Fibroblast of lung (primary cell): ENCODE results near the gene DNMT1. TPM values are rescaled to one million over a fixed set of nuclear protein-coding genes. Genes with fewer than 3 reads are reported as not detected.
A peak's percentile ranks its signal among the peaks of the same experiment; 100 is the strongest.
"Not testable (repeated sequence)": the region's sequence is repeated elsewhere in the genome, so short reads cannot be mapped to it uniquely, and the experiment has no call there.

Experiments used
- DNase-seq, 2 donors: peaks; one replicate each; pipeline versions ENCODE4 v3.0.0 to v3.0.0-alpha.2; 2010; ENCODE audit warnings: low read depth in 2 of 2
- H2AFZ ChIP-seq: 2 replicates; pipeline ENCODE4 v1.5.1; 2012; ENCODE audit warnings: low read length, control low read depth, inconsistent platforms
- H3K27ac ChIP-seq: 2 replicates; pipeline ENCODE4 v1.5.1; 2011; ENCODE audit warnings: low read length, control low read depth; ENCODE audit not compliant: insufficient read depth
- H3K27me3 ChIP-seq: 2 replicates; pipeline ENCODE4 v1.5.1; 2011; ENCODE audit warnings: mild to moderate bottlenecking, low read length; ENCODE audit not compliant: control insufficient read depth, insufficient read depth
- H3K36me3 ChIP-seq: 2 replicates; pipeline ENCODE4 v1.5.1; 2011; ENCODE audit warnings: low read length; ENCODE audit not compliant: control insufficient read depth, insufficient read depth
- H3K4me1 ChIP-seq: 2 replicates; pipeline ENCODE4 v1.5.1; 2011; ENCODE audit warnings: low read length; ENCODE audit not compliant: control insufficient read depth, insufficient read depth; ENCODE audit errors: extremely low read depth
- H3K4me2 ChIP-seq: 2 replicates; pipeline ENCODE4 v1.5.1; 2011; ENCODE audit warnings: low read length, control low read depth; ENCODE audit not compliant: insufficient read depth; ENCODE audit errors: extremely low read depth
- H3K4me3 ChIP-seq, 4 experiments: fragments of 200-600 bp in 1 of 4; sonication (generic) in 1 of 4; replicated peaks in 1 of 4; 2 replicates each; pipeline ENCODE4 v1.5.1; 2011 to 2016; ENCODE audit warnings: low read length in 4 of 4, low read depth in 3 of 4, mild to moderate bottlenecking in 3 of 4, control low read depth in 2 of 4, inconsistent platforms in 1 of 4, mixed read lengths in 1 of 4; ENCODE audit not compliant: insufficient read depth in 1 of 4; ENCODE audit errors: control extremely low read depth in 1 of 4
- H3K79me2 ChIP-seq: 2 replicates; pipeline ENCODE4 v1.5.1; 2012; ENCODE audit warnings: mild to moderate bottlenecking, low read length, inconsistent platforms; ENCODE audit not compliant: control insufficient read depth, insufficient read depth
- H3K9ac ChIP-seq: 2 replicates; pipeline ENCODE4 v1.5.1; 2011; ENCODE audit warnings: mild to moderate bottlenecking, low read length, control low read depth; ENCODE audit not compliant: insufficient read depth
- H3K9me3 ChIP-seq: 2 replicates; pipeline ENCODE4 v1.5.1; 2012; ENCODE audit warnings: low read depth, low read length; ENCODE audit not compliant: control insufficient read depth, insufficient read depth
- H4K20me1 ChIP-seq: 2 replicates; pipeline ENCODE4 v1.5.1; 2011; ENCODE audit warnings: low read length; ENCODE audit not compliant: control insufficient read depth, insufficient read depth; ENCODE audit errors: extremely low read depth
- EZH2 ChIP-seq: IDR thresholded peaks from 2 replicates; pipeline ENCODE4 v1.5.1; 2012; ENCODE audit warnings: low read length, control low read depth, mild to moderate bottlenecking; ENCODE audit errors: missing control alignments
- polyA plus RNA-seq, 2 donors: library from polyadenylated mRNA; depleted of rRNA in 1 of 2; stranded (reverse) in 1 of 2; unstranded in 1 of 2; fragments of >200 nt; gene quantifications; 2 replicates each; pipeline ENCODE4 v1.2.1, GENCODE V29; 2011 to 2012; ENCODE audit warnings: missing spikeins in 1 of 2
- total RNA-seq: library from RNA; depleted of rRNA; stranded (reverse); fragments of >200 nt; gene quantifications from 2 replicates; pipeline ENCODE4 v1.2.1, GENCODE V29; 2014
- TF ChIP-seq, protein P1 (sequence below), 2 donors: IDR thresholded peaks in 1 of 2; conservative IDR thresholded peaks in 1 of 2; 1 replicate in 1 of 2; 2 replicates in 1 of 2; pipeline ENCODE4 v1.5.1; 2011 to 2012; ENCODE audit warnings: low read length in 2 of 2, control low read depth in 1 of 2, inconsistent platforms in 1 of 2, low read depth in 1 of 2, mild to moderate bottlenecking in 1 of 2

The DNMT1 gene
- total and polyA plus RNA-seq, 2 donors (not counting 1 experiment from before 2014, with no cell fraction given) = 33.7 to 36.7 TPM

GRCh38 chr19:10173527-10173926 lies 21.2 kb downstream of the DNMT1 start:
- no peaks in the 10 kb centered on the region for H3K27me3 ChIP-seq
- H3K36me3 ChIP-seq = peaks cover 16% of the 10 kb centered on the region
- H3K4me1 ChIP-seq = no peaks in the 10 kb centered on the region
- H3K4me2 ChIP-seq = no peak overlapping the region
- DNase-seq = peak; percentile 24 to 50
- no peak overlapping the region for H2AFZ ChIP-seq
- H3K9ac ChIP-seq = no peak overlapping the region
- H3K9me3 ChIP-seq = no peaks in the 10 kb centered on the region
- H3K79me2 ChIP-seq = no peaks in the 10 kb centered on the region
- H4K20me1 ChIP-seq = no peaks in the 10 kb centered on the region
- no peak overlapping the region for H3K4me3 ChIP-seq
- H3K27ac ChIP-seq = no peak overlapping the region
- TF ChIP-seq, protein P1, sequence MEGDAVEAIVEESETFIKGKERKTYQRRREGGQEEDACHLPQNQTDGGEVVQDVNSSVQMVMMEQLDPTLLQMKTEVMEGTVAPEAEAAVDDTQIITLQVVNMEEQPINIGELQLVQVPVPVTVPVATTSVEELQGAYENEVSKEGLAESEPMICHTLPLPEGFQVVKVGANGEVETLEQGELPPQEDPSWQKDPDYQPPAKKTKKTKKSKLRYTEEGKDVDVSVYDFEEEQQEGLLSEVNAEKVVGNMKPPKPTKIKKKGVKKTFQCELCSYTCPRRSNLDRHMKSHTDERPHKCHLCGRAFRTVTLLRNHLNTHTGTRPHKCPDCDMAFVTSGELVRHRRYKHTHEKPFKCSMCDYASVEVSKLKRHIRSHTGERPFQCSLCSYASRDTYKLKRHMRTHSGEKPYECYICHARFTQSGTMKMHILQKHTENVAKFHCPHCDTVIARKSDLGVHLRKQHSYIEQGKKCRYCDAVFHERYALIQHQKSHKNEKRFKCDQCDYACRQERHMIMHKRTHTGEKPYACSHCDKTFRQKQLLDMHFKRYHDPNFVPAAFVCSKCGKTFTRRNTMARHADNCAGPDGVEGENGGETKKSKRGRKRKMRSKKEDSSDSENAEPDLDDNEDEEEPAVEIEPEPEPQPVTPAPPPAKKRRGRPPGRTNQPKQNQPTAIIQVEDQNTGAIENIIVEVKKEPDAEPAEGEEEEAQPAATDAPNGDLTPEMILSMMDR (conservative IDR thresholded peaks at IDR 0.05 in 1 of 2, IDR thresholded peaks at IDR 0.05 in 1 of 2; ENCODE audit: low read depth in 1 of 2, low read length in 2 of 2) = no peak
- TF ChIP-seq EZH2 = no peak

- Histone ChIP-seq H3K4me2 (no peak overlapping the region), H3K4me1 (no peaks in the 10 kb centered on the region), H2AFZ (no peak overlapping the region), H3K9ac (no peak overlapping the region), H3K4me3 (no peak overlapping the region), H3K36me3 (peaks cover 25% of the 10 kb centered on the region), H4K20me1 (no peaks in the 10 kb centered on the region), H3K27ac (no peak overlapping the region), H3K79me2 (peaks cover 2% of the 10 kb centered on the region), H3K27me3 (no peaks in the 10 kb centered on the region), H3K9me3 (no peaks in the 10 kb centered on the region)
- no peak for DNase-seq
- no peak for TF ChIP-seq EZH2
- TF ChIP-seq, protein P1 (conservative IDR thresholded peaks at IDR 0.05 in 1 of 2, IDR thresholded peaks at IDR 0.05 in 1 of 2; ENCODE audit: low read depth in 1 of 2, low read length in 2 of 2) = no peak
These were observed 26.3 kb downstream of the DNMT1 start for GRCh38 chr19:10168386-10168948.

DNA sequence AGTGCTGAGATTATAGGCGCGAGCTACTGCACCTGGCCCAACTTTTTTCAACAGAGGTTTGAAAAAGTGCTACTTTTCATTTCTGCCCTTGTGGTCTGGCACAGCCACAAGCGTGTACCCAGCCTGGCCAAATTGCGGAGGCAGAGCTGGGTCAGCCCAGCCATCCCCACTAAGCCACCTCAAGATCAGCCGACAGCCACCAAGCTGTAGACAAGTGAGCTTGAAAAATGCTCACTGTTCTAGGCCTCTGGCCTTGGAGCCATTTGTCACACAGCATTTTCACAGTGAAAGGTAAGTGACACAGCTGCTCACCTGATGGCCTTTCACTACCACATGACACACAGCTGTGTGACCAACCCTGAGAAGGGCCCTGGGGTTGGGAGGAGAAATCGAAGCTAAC lies 27.3 kb downstream of the DNMT1 start:
- Histone ChIP-seq H3K4me3 (no peak overlapping the region), H3K27ac (peak overlapping the region; percentile 27), H4K20me1 (no peaks in the 10 kb centered on the region), H3K27me3 (no peaks in the 10 kb centered on the region), H3K4me2 (no peak overlapping the region), H3K9ac (no peak overlapping the region), H3K9me3 (no peaks in the 10 kb centered on the region), H3K4me1 (no peaks in the 10 kb centered on the region), H3K36me3 (peaks cover 23% of the 10 kb centered on the region), H2AFZ (no peak overlapping the region), H3K79me2 (peaks cover 2% of the 10 kb centered on the region)
- TF ChIP-seq, protein P1 (conservative IDR thresholded peaks at IDR 0.05 in 1 of 2, IDR thresholded peaks at IDR 0.05 in 1 of 2; ENCODE audit: low read depth in 1 of 2, low read length in 2 of 2) = no peak
- TF ChIP-seq EZH2 = no peak
- no peak for DNase-seq

DNA sequence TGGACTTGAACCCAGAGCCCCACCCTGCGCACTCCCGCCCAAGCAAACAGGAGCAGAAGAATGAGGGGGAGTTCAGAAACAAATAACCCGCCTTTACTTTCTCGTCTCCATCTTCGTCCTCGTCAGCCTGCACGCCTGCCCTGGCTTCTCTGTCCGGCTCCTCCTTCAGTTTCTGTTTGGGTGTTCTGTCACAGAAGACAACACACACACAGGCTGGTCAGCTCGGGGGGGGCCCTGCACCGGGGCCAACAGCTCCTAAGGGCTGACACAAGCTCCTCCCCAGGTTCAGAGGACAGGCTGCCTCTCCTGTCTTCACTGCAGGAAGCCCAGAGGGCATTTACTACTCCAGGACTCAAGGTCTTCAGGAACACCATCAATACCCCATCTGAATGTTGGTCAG lies 28.3 kb downstream of the DNMT1 start:
- DNase-seq, H3K4me1 ChIP-seq, H3K27me3 ChIP-seq, H3K9me3 ChIP-seq, H3K4me2 ChIP-seq, H3K27ac ChIP-seq, H3K79me2 ChIP-seq, H4K20me1 ChIP-seq, H2AFZ ChIP-seq, H3K4me3 ChIP-seq, H3K9ac ChIP-seq: not testable (repeated sequence)
- H3K36me3 ChIP-seq = peaks cover 24% of the 10 kb centered on the region
